GM23338 (cell line): ENCODE data around the gene CAMSAP1. TPM values are rescaled to one million over a fixed set of nuclear protein-coding genes. Genes with fewer than 3 reads are reported as not detected.
A peak's percentile ranks its signal among the peaks of the same experiment; 100 is the strongest.

Experiments
- ATAC-seq: fragments of 200-7000 bp; cut with Tn5 transposase; 3 replicates; pipeline ENCODE4 v1.9.1; 2020
- DNase-seq: peaks from one replicate; pipeline ENCODE4 v3.0.0-alpha.2; 2015; ENCODE audit warnings: low spot score
- H2AFZ ChIP-seq: fragments of 200-600 bp; sonication (generic); 2 replicates; pipeline ENCODE4 v1.8.0; 2016; ENCODE audit warnings: antibody characterized with exemption, mild to moderate bottlenecking, moderate library complexity
- H3F3A ChIP-seq: fragments of 200-600 bp; sonication (generic); replicated peaks from 2 replicates; pipeline ENCODE4 v1.8.0; 2017; ENCODE audit warnings: antibody characterized with exemption, mixed run types, low read depth
- H3K27ac ChIP-seq: fragments of 200-600 bp; sonication (generic); 2 replicates; pipeline ENCODE4 v1.6.1; 2016; ENCODE audit warnings: low read depth
- H3K27me3 ChIP-seq: fragments of 200-600 bp; sonication (generic); 2 replicates; pipeline ENCODE4 v1.8.0; 2016; ENCODE audit warnings: mild to moderate bottlenecking, mixed run types, moderate library complexity; ENCODE audit not compliant: insufficient read depth
- H3K36me3 ChIP-seq: fragments of 200-600 bp; sonication (generic); 2 replicates; pipeline ENCODE4 v1.8.0; 2016; ENCODE audit warnings: mild to moderate bottlenecking; ENCODE audit not compliant: insufficient read depth
- H3K4me1 ChIP-seq: fragments of 200-600 bp; sonication (generic); 2 replicates; pipeline ENCODE4 v1.8.0; 2016; ENCODE audit warnings: mild to moderate bottlenecking, moderate library complexity; ENCODE audit not compliant: insufficient read depth
- H3K4me2 ChIP-seq: fragments of 200-600 bp; sonication (generic); 2 replicates; pipeline ENCODE4 v1.7.1; 2017; ENCODE audit warnings: mixed run types
- H3K4me3 ChIP-seq: fragments of 200-600 bp; sonication (generic); 2 replicates; pipeline ENCODE4 v1.6.1; 2016; ENCODE audit warnings: mixed run types
- H3K79me2 ChIP-seq: fragments of 200-600 bp; sonication (generic); replicated peaks from 2 replicates; pipeline ENCODE4 v1.8.0; 2017; ENCODE audit warnings: mild to moderate bottlenecking; ENCODE audit not compliant: insufficient read depth
- H3K9me2 ChIP-seq: fragments of 200-600 bp; sonication (generic); 2 replicates; pipeline ENCODE4 v1.8.0; 2017; ENCODE audit not compliant: insufficient read depth
- H4K20me1 ChIP-seq: fragments of 200-600 bp; sonication (generic); replicated peaks from 2 replicates; pipeline ENCODE4 v1.8.0; 2017; ENCODE audit warnings: mild to moderate bottlenecking; ENCODE audit not compliant: insufficient read depth
- H3K27ac Mint-ChIP-seq: 2 replicates; pipeline ENCODE4 v1.8.0; 2020; ENCODE audit warnings: inconsistent platforms, mild to moderate bottlenecking, moderate library complexity, mixed read lengths
- H3K27me3 Mint-ChIP-seq: 3 replicates; pipeline ENCODE4 v1.8.0; 2022; ENCODE audit warnings: low read depth, mild to moderate bottlenecking, moderate library complexity, mixed read lengths, inconsistent platforms; ENCODE audit not compliant: insufficient read depth, poor library complexity
- H3K36me3 Mint-ChIP-seq: 3 replicates; pipeline ENCODE4 v1.8.0; 2021; ENCODE audit warnings: low read depth, mild to moderate bottlenecking, inconsistent platforms, moderate library complexity, mixed read lengths
- H3K4me1 Mint-ChIP-seq: 3 replicates; pipeline ENCODE4 v1.8.0; 2020; ENCODE audit warnings: mild to moderate bottlenecking, inconsistent platforms, mixed read lengths
- H3K4me3 Mint-ChIP-seq: 3 replicates; pipeline ENCODE4 v1.8.0; 2021; ENCODE audit warnings: moderate library complexity, mild to moderate bottlenecking, inconsistent platforms, mixed read lengths
- H3K9me3 Mint-ChIP-seq: 3 replicates; pipeline ENCODE4 v1.8.0; 2020; ENCODE audit warnings: moderate library complexity, mild to moderate bottlenecking, inconsistent platforms, mixed read lengths
- CREB1 ChIP-seq: fragments of 250-450 bp; sonication (Bioruptor Pico); IDR thresholded peaks from 2 replicates; pipeline ENCODE4 v1.5.0; 2020; ENCODE audit warnings: low read depth, mild to moderate bottlenecking, moderate library complexity
- CTCF ChIP-seq, 2 experiments: fragments of 200-600 bp in 1 of 2; sonication (generic) in 1 of 2; conservative IDR thresholded peaks; 2 replicates each; pipeline versions ENCODE4 v1.5.1 to v1.6.1; 2016 to 2017; ENCODE audit warnings: antibody characterized with exemption in 2 of 2, low read depth in 2 of 2, mild to moderate bottlenecking in 2 of 2, moderate library complexity in 1 of 2
- ETS1 ChIP-seq: IDR thresholded peaks from 2 replicates; pipeline ENCODE4 v1.6.1; 2016; ENCODE audit warnings: antibody characterized with exemption
- EZH2 ChIP-seq: fragments of 200-600 bp; sonication (generic); IDR thresholded peaks from one replicate; pipeline ENCODE4 v1.8.0; 2017; ENCODE audit warnings: antibody characterized with exemption, mild to moderate bottlenecking, low read depth; ENCODE audit not compliant: unreplicated experiment
- POLR2AphosphoS5 ChIP-seq: IDR thresholded peaks from 2 replicates; pipeline ENCODE4 v1.6.1; 2016; ENCODE audit warnings: antibody characterized with exemption, low read depth
- REST ChIP-seq: IDR thresholded peaks from one replicate; pipeline ENCODE4 v1.6.1; 2018; ENCODE audit warnings: antibody characterized with exemption; ENCODE audit not compliant: unreplicated experiment
- ZNF331 ChIP-seq: fragments of 250-450 bp; sonication (Bioruptor Pico); IDR thresholded peaks from 2 replicates; pipeline ENCODE4 v1.5.0; 2020; ENCODE audit warnings: low read depth, mild to moderate bottlenecking, moderate library complexity
- polyA plus RNA-seq: library from polyadenylated mRNA; unstranded; fragments of >200 nt; fragmentation: Nextera tagmentation; extraction: Ambion mirVana; gene quantifications from 2 replicates; pipeline ENCODE4 v1.2.1, GENCODE V29; 2016
- total RNA-seq: library from RNA; depleted of rRNA; stranded (reverse); fragments of >200 nt; shearing (Covaris generic); gene quantifications from 2 replicates; pipeline ENCODE4 v1.2.3, GENCODE V29; 2014

CAMSAP1 gene
- total and polyA plus RNA-seq, 2 experiments from 2014 or later = 6.9 to 75.4 TPM

- TF ChIP-seq CREB1 (CRISPR knock-in tag) (no peak), ETS1 (no peak), REST (no peak), CTCF (conservative IDR thresholded peaks at IDR 0.05; ENCODE audit: low read depth in 2 of 2) (no peak), EZH2 (no peak)
These were observed 2.0 kb upstream of the CAMSAP1 start (continued) for GRCh38 chr9:135909371-135909770.

- Histone ChIP-seq H3F3A (0 out of 2 replicates have a peak, but pooled peaks cover 2% of the 10 kb centered on the region), H3K36me3 (peaks cover 10% of the 10 kb centered on the region; the same call in 1 of the 2 replicates), H3K79me2 (peaks cover 53% of the 10 kb centered on the region), H3K9me2 (no peaks in the 10 kb centered on the region), H3K4me1 (peaks cover 27% of the 10 kb centered on the region), H2AFZ (no peak overlapping the region), H4K20me1 (peaks cover 48% of the 10 kb centered on the region), H3K27ac (no peak overlapping the region), H3K4me2 (peak overlapping the region; percentile 88), H3K4me3 (peak overlapping the region; percentile 77), H3K27me3 (peaks cover 9% of the 10 kb centered on the region; the same call in 1 of the 2 replicates)
- no peak overlapping the region for H3K27ac Mint-ChIP-seq
- peaks cover 68% of the 10 kb centered on the region for H3K36me3 Mint-ChIP-seq
- H3K4me3 Mint-ChIP-seq = peak overlapping the region; percentile 60
- H3K9me3 Mint-ChIP-seq = peaks cover 43% of the 10 kb centered on the region
- ATAC-seq = no peak
- H3K27me3 Mint-ChIP-seq = peaks cover 10% of the 10 kb centered on the region
- no peak for DNase-seq
- H3K4me1 Mint-ChIP-seq = peaks cover 27% of the 10 kb centered on the region
- TF ChIP-seq POLR2AphosphoS5 = no peak
- TF ChIP-seq ZNF331 (CRISPR knock-in tag) = no peak
- TF ChIP-seq ETS1 = no peak
- TF ChIP-seq CREB1 (CRISPR knock-in tag) = no peak
- no peak for TF ChIP-seq REST
- no peak for TF ChIP-seq CTCF (conservative IDR thresholded peaks at IDR 0.05; ENCODE audit: low read depth in 2 of 2)
These were observed 1.4 kb upstream of the CAMSAP1 start for GRCh38 chr9:135908754-135909204.
